ENCODE measurements around the gene DOCK3. TPM values are rescaled to one million over a fixed set of nuclear protein-coding genes. Genes with fewer than 3 reads are reported as not detected.

Gene DOCK3
- total RNA-seq, 1 experiment from 2014 or later: 8.3 TPM

DNA sequence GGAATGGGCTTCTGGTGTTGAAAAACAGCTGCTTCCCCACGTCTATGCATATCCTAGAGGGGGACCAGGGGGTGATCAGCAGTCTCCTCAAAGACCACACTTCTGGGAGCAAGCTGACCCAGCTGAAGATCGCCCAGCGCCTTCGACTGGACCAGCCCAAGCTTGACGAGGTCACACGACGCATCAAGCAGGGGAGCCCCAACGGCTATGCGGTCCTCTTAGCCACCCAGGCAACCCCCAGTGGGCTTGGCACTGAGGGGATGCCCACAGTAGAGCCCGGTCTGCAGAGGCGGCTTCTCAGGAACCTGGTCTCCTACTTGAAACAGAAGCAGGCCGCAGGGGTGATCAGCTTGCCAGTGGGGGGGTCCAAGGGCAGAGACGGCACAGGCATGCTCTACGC, 718.8 kb downstream of the DOCK3 start:
- Histone ChIP-seq H3K79me1 (ENCODE audit: insufficient read depth, low read depth, low read length, poor library complexity, severe bottlenecking) (peaks cover 11% of the 10 kb centered on the region), H4K91ac (ENCODE audit: insufficient read length, low read depth, low read length) (no peak overlapping the region), H3K79me2 (ENCODE audit: insufficient read depth, low read length) (peaks cover 20% of the 10 kb centered on the region; the same call in 1 of the 2 replicates), H2BK5ac (ENCODE audit: insufficient read length, low read length) (no peak overlapping the region), H2BK15ac (ENCODE audit: low read depth, low read length) (no peak overlapping the region), H2BK120ac (ENCODE audit: low read depth, low read length, poor library complexity, severe bottlenecking) (no peak overlapping the region), H3K4ac (ENCODE audit: low read depth, low read length) (no peak overlapping the region), H3K14ac (ENCODE audit: insufficient read depth, low read length) (no peak overlapping the region), H2AK5ac (ENCODE audit: insufficient read length, low read length) (no peak overlapping the region), H2BK20ac (ENCODE audit: low read depth, low read length, poor library complexity, severe bottlenecking) (no peak overlapping the region), H4K5ac (ENCODE audit: insufficient read length, low read depth, low read length) (peak overlapping the region; percentile 49), H4K20me1 (ENCODE audit: control insufficient read depth, insufficient read depth, insufficient read length) (no peaks in the 10 kb centered on the region), H3K23ac (ENCODE audit: insufficient read length, low read depth, low read length) (no peak overlapping the region), H3K9me3 (ENCODE audit: control insufficient read depth, low read depth, low read length) (no peaks in the 10 kb centered on the region), H4K8ac (replicated peaks; ENCODE audit: insufficient read length, low read depth, low read length) (no peak overlapping the region), H2BK12ac (ENCODE audit: insufficient read length, low read depth, low read length) (no peak overlapping the region), H3K23me2 (ENCODE audit: insufficient read length, low read depth, low read length, poor library complexity, severe bottlenecking) (no peaks in the 10 kb centered on the region), H3K9ac (ENCODE audit: extremely low read depth, insufficient read length, low read length) (no peak overlapping the region), H3K27ac (ENCODE audit: insufficient read length, low read depth, low read length) (no peak overlapping the region), H3K18ac (ENCODE audit: insufficient read length, low read depth, low read length) (no peak overlapping the region), H3T11ph (ENCODE audit: low read length) (no peak overlapping the region), H3K4me2 (ENCODE audit: insufficient read depth, insufficient read length, low read length) (no peak overlapping the region), H3K4me1 (ENCODE audit: insufficient read depth, low read length) (no peaks in the 10 kb centered on the region), H2AFZ (ENCODE audit: low read length) (no peak overlapping the region), H3K27me3 (ENCODE audit: insufficient read depth, low read length) (no peaks in the 10 kb centered on the region), H3K56ac (ENCODE audit: insufficient read length, low read depth, low read length) (no peak overlapping the region)
- Mint-ChIP-seq H3K27ac (no peak overlapping the region; a peak in 1 of 7 replicates), H3K27me3 (ENCODE audit: low read depth) (no peaks in the 10 kb centered on the region), H3K9me3 (peaks cover 8 to 9% of the 10 kb centered on the region in 2 experiments; a peak in 4 of 5 replicates), H3K4me3 (peak overlapping the region; percentile 42 to 45; a peak in 3 of 5 replicates), H3K36me3 (ENCODE audit: insufficient read depth in 1 of 3, low read depth in 3 of 3) (peaks cover 51 to 80% (median 64%) of the 10 kb centered on the region in 3 experiments), H3K4me1 (peaks cover 39 to 58% of the 10 kb centered on the region in 2 experiments)
- WGBS (ENCODE audit: extremely low coverage, insufficient read length, low lambda C conversion rate): no CpG with 5 or more reads among the region's 14 CpGs
- no peak for DNase-seq
- TF ChIP-seq, protein P1, sequence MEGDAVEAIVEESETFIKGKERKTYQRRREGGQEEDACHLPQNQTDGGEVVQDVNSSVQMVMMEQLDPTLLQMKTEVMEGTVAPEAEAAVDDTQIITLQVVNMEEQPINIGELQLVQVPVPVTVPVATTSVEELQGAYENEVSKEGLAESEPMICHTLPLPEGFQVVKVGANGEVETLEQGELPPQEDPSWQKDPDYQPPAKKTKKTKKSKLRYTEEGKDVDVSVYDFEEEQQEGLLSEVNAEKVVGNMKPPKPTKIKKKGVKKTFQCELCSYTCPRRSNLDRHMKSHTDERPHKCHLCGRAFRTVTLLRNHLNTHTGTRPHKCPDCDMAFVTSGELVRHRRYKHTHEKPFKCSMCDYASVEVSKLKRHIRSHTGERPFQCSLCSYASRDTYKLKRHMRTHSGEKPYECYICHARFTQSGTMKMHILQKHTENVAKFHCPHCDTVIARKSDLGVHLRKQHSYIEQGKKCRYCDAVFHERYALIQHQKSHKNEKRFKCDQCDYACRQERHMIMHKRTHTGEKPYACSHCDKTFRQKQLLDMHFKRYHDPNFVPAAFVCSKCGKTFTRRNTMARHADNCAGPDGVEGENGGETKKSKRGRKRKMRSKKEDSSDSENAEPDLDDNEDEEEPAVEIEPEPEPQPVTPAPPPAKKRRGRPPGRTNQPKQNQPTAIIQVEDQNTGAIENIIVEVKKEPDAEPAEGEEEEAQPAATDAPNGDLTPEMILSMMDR (conservative IDR thresholded peaks at IDR 0.05): no peak

All from H9 (cell line).